Neuronal stem cell (in vitro differentiated cells): ENCODE results near the gene TMEM239.

ENCODE experiments used
- DNase-seq: peaks from one replicate; pipeline ENCODE4 v3.0.0-alpha.2; 2013; ENCODE audit warnings: low spot score
- H2AFZ ChIP-seq: one replicate; pipeline ENCODE4 v1.6.1; 2013; ENCODE audit warnings: mild to moderate bottlenecking, low read length, inconsistent platforms
- H2AK5ac ChIP-seq: 2 replicates; pipeline ENCODE4 v1.6.1; 2013; ENCODE audit warnings: low read depth, mild to moderate bottlenecking, inconsistent platforms, low read length, moderate library complexity, mixed read lengths
- H2BK120ac ChIP-seq: 2 replicates; pipeline ENCODE4 v1.6.1; 2013; ENCODE audit warnings: low read depth, mild to moderate bottlenecking, inconsistent platforms, low read length, moderate library complexity, mixed read lengths
- H2BK12ac ChIP-seq: one replicate; pipeline ENCODE4 v1.6.1; 2013; ENCODE audit warnings: low read length, inconsistent platforms
- H2BK15ac ChIP-seq: 2 replicates; pipeline ENCODE4 v1.6.1; 2013; ENCODE audit warnings: mild to moderate bottlenecking, low read length, inconsistent platforms, mixed read lengths
- H2BK5ac ChIP-seq: one replicate; pipeline ENCODE4 v1.6.1; 2013; ENCODE audit warnings: inconsistent platforms, mild to moderate bottlenecking, low read length, moderate library complexity
- H3K14ac ChIP-seq: one replicate; pipeline ENCODE4 v1.6.1; 2013; ENCODE audit warnings: low read length, inconsistent platforms
- H3K18ac ChIP-seq: 2 replicates; pipeline ENCODE4 v1.6.1; 2013; ENCODE audit warnings: low read length, inconsistent platforms
- H3K23ac ChIP-seq: 2 replicates; pipeline ENCODE4 v1.6.1; 2013; ENCODE audit warnings: low read depth, mild to moderate bottlenecking, mixed read lengths, low read length, inconsistent platforms; ENCODE audit not compliant: poor library complexity
- H3K27ac ChIP-seq: replicated peaks from 3 replicates; pipeline ENCODE4 v1.5.1; 2013; ENCODE audit warnings: low read length, inconsistent platforms
- H3K27me3 ChIP-seq, 3 experiments: 2 replicates each; pipeline ENCODE4 v1.6.1; 2013; ENCODE audit warnings: low read length in 3 of 3, mild to moderate bottlenecking in 2 of 3, inconsistent platforms in 1 of 3, low read depth in 1 of 3, mixed read lengths in 1 of 3, moderate library complexity in 1 of 3; ENCODE audit not compliant: control insufficient read depth in 3 of 3, insufficient read depth in 3 of 3
- H3K36me3 ChIP-seq, 2 donors: replicated peaks in 1 of 2; 2 replicates each; pipeline ENCODE4 v1.6.1; 2013; ENCODE audit warnings: low read length in 2 of 2; ENCODE audit not compliant: control insufficient read depth in 2 of 2, insufficient read depth in 2 of 2
- H3K4ac ChIP-seq: 2 replicates; pipeline ENCODE4 v1.6.1; 2013; ENCODE audit warnings: inconsistent platforms, mild to moderate bottlenecking, low read length, moderate library complexity
- H3K4me1 ChIP-seq, 2 donors: 1 replicate in 1 of 2; 2 replicates in 1 of 2; pipeline ENCODE4 v1.6.1; 2013; ENCODE audit warnings: low read length in 2 of 2, low read depth in 1 of 2; ENCODE audit not compliant: control insufficient read depth in 2 of 2, insufficient read depth in 1 of 2
- H3K4me2 ChIP-seq: one replicate; pipeline ENCODE4 v1.6.1; 2013; ENCODE audit warnings: mild to moderate bottlenecking, low read length, inconsistent platforms; ENCODE audit not compliant: insufficient read depth, poor library complexity, severe bottlenecking
- H3K4me3 ChIP-seq, 2 donors: 2 replicates each; pipeline ENCODE4 v1.5.1; 2013; ENCODE audit warnings: low read length in 2 of 2, mild to moderate bottlenecking in 2 of 2, inconsistent platforms in 1 of 2, moderate library complexity in 1 of 2
- H3K79me1 ChIP-seq: one replicate; pipeline ENCODE4 v1.6.1; 2013; ENCODE audit warnings: low read depth, mild to moderate bottlenecking, inconsistent platforms, low read length, moderate library complexity
- H3K9ac ChIP-seq: one replicate; pipeline ENCODE4 v1.6.1; 2013; ENCODE audit warnings: mild to moderate bottlenecking, low read depth, low read length, inconsistent platforms; ENCODE audit not compliant: poor library complexity
- H3K9me3 ChIP-seq, 2 donors: replicated peaks in 1 of 2; 2 replicates each; pipeline versions ENCODE3 to v1.6.1; 2013; ENCODE audit warnings: low read length in 2 of 2, mild to moderate bottlenecking in 2 of 2, inconsistent platforms in 1 of 2, low read depth in 1 of 2, mixed read lengths in 1 of 2, moderate library complexity in 1 of 2; ENCODE audit not compliant: control insufficient read depth in 2 of 2, insufficient read depth in 1 of 2
- H4K8ac ChIP-seq: one replicate; pipeline ENCODE4 v1.6.1; 2013; ENCODE audit warnings: low read depth, mild to moderate bottlenecking, inconsistent platforms, low read length, moderate library complexity
- H4K91ac ChIP-seq: one replicate; pipeline ENCODE4 v1.6.1; 2013; ENCODE audit warnings: low read length, low read depth, mild to moderate bottlenecking, inconsistent platforms; ENCODE audit not compliant: poor library complexity
- WGBS, 2 donors: extraction: QIAGEN DNeasy Blood & Tissue Kit; methylation state at CpG; one replicate each; pipeline ENCODE4 v1.1.7; 2013; ENCODE audit warnings: missing lambda C conversion rate in 2 of 2, mixed read lengths in 1 of 2; ENCODE audit not compliant: insufficient read length in 2 of 2, insufficient replicate concordance in 1 of 2; ENCODE audit errors: extremely low coverage in 2 of 2; 5-methylcytosine and 5-hydroxymethylcytosine counted together

The TMEM239 gene

DNA sequence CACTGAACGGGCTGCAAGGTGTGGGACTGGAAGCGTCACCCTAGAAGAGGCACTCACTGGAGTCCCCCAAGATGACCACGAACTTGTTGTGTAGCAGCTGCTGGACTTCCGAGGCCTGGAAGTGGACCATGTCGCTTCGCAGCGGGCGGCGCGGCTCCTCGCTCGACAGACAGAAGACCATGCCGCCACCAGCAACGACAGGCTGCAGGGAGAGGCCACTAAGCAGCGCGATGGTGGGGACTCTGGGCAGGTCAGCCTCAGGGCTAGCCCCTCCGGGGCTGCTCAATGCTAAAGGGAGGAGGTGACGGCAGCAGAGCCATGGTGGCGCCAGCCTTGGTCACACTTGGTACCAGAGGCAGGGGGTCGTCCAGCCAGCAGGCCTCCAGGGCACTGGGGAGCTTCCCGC lies 23.6 kb downstream of the TMEM239 start:
- Histone ChIP-seq H2BK15ac (peak overlapping the region; percentile 96), H3K14ac (peak overlapping the region; percentile 99), H2AFZ (peak overlapping the region; percentile 100), H3K4me3 (peak overlapping the region; percentile 85 to 91), H2BK120ac (no peak overlapping the region), H3K23ac (peak overlapping the region; percentile 98), H3K27me3 (no peaks in the 10 kb centered on the region), H2AK5ac (peak overlapping the region; percentile 91), H3K9me3 (peaks cover 0 to 4% of the 10 kb centered on the region in 2 donors), H3K4me2 (peak overlapping the region; percentile 92), H3K9ac (peak overlapping the region; percentile 89), H3K27ac (no peak overlapping the region), H3K79me1 (peaks cover 3% of the 10 kb centered on the region), H3K36me3 (peaks cover 13 to 45% of the 10 kb centered on the region in 2 donors), H3K4ac (no peak overlapping the region), H4K8ac (no peak overlapping the region), H3K4me1 (peaks cover 7 to 13% of the 10 kb centered on the region in 2 donors), H3K18ac (peak overlapping the region; percentile 99), H2BK12ac (no peak overlapping the region), H2BK5ac (no peak overlapping the region), H4K91ac (peak overlapping the region; percentile 94)
- no CpG with 5 or more reads among the region's 21 CpGs for WGBS, 2 donors
- no peak for DNase-seq

DNA sequence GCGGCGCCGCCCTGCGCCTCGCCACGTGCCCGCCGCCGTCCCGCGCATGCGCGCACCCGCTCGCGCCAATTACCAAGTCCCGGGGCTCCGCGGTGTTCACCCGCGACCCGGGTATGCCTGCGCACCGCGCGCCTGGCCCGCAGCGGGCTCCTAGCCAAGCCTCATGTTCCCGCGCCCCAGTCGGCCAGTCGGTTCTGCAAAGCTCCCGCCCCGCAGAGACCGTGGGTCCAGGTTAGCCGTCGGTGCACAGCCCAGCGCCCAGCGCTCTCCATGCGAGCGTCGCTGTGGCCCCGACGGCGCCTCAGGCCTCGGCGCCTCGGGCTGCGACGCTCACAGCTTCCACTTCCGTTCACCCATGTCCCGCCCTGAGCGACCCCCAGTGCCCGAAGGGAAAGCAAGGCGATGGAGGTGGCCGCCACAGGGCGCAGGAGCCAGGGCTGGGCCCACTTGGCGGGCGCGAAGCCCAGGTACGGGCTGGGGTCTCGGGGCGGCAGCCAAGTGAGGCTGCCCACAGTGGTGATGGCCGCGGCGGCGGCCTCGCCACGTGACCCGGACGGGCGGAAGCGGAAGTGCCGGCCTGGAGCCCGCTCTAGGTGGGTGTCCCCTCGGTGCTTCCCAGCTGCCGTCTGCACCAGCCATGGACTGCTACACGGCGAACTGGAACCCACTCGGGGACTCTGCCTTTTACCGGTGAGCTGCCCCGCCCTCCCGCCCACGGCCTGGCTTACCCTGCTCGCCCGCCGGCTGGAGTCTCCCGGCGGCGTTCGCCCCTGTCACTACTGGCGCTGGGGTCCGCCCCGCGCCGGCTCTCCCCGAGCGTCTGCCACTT lies 24.2 kb downstream of the TMEM239 start, which contains the start of the genes PCED1A and VPS16:
TSS of gene PCED1A (minus strand) at position 518 of the 829 bp plus-strand sequence. CDS start 743 bp downstream, outside the sequence.
TSS of gene VPS16 (plus strand) at position 608 of the 829 bp plus-strand sequence. CDS start at position 638, 30 bp downstream.
- Histone ChIP-seq H3K18ac (peak within 1 kb of the TSS; percentile 99), H3K4ac (peak within 1 kb of the TSS; percentile 97), H4K91ac (peak within 1 kb of the TSS; percentile 94), H3K9ac (peak within 1 kb of the TSS; percentile 89), H2BK15ac (peak within 1 kb of the TSS; percentile 96), H3K23ac (peak within 1 kb of the TSS; percentile 98), H4K8ac (peak within 1 kb of the TSS; percentile 88), H3K4me1 (peaks cover 7 to 14% of the 10 kb centered on the region in 2 donors), H2BK5ac (peak within 1 kb of the TSS; percentile 26), H3K79me1 (peaks cover 3% of the 10 kb centered on the region), H3K27ac (no peak within 1 kb of the TSS), H3K27me3 (no peaks in the 10 kb centered on the region), H3K4me2 (peak within 1 kb of the TSS; percentile 92), H3K4me3 (peak within 1 kb of the TSS; percentile 85 to 91), H3K36me3 (peaks cover 11 to 38% of the 10 kb centered on the region in 2 donors), H2BK120ac (peak within 1 kb of the TSS; percentile 81), H3K9me3 (peaks cover 0 to 2% of the 10 kb centered on the region in 2 donors), H2AK5ac (peak within 1 kb of the TSS; percentile 91), H3K14ac (peak within 1 kb of the TSS; percentile 99), H2AFZ (peak within 1 kb of the TSS; percentile 100), H2BK12ac (no peak within 1 kb of the TSS)
- DNase-seq = peak; percentile 65
- no CpG with 5 or more reads among the region's 98 CpGs for WGBS, 2 donors

DNA sequence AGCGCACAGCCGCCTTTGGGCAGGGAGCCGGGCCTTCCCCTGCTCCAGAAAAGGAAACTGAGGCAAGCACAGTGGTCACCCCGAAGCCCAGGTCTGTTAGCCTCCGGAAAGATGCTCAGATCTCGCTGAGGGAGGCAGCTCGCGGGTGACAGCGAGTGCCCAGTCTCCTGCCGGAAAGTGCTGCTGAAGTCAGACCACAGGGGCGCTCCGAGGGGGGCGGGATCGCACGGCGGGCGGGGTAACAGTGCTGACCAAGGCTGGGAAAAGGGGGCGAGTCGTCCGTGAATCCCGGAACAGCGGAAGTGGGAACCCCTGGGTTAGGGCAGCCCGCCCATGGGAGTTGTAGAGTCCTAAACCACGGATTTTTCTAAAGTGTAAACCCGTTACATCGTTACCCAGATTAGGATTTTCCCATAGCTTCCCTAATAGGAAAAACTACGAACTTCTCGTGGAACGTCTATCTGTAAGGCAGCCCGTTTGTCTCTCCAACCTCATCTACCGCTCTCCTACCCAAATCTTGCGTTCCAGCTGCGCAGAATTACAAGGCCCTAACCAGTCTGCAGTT lies 24.9 kb downstream of the TMEM239 start:
- Histone ChIP-seq H3K27ac (no peak overlapping the region), H3K18ac (peak overlapping the region; percentile 61), H2AK5ac (no peak overlapping the region), H3K27me3 (no peaks in the 10 kb centered on the region), H2BK15ac (no peak overlapping the region), H2AFZ (peak overlapping the region; percentile 100), H3K4ac (no peak overlapping the region), H4K8ac (no peak overlapping the region), H2BK120ac (no peak overlapping the region), H3K4me1 (peaks cover 7 to 14% of the 10 kb centered on the region in 2 donors), H2BK12ac (no peak overlapping the region), H3K9ac (peak overlapping the region; percentile 80), H3K14ac (no peak overlapping the region), H3K4me2 (peak overlapping the region; percentile 79), H3K4me3 (peak overlapping the region; percentile 85 to 91), H3K79me1 (peaks cover 3% of the 10 kb centered on the region), H3K9me3 (peaks cover 0 to 2% of the 10 kb centered on the region in 2 donors), H2BK5ac (peak overlapping the region; percentile 26), H3K23ac (peak overlapping the region; percentile 69), H3K36me3 (peaks cover 8 to 31% of the 10 kb centered on the region in 2 donors), H4K91ac (no peak overlapping the region)
- no CpG with 5 or more reads among the region's 33 CpGs for WGBS, 2 donors
- no peak for DNase-seq

DNA sequence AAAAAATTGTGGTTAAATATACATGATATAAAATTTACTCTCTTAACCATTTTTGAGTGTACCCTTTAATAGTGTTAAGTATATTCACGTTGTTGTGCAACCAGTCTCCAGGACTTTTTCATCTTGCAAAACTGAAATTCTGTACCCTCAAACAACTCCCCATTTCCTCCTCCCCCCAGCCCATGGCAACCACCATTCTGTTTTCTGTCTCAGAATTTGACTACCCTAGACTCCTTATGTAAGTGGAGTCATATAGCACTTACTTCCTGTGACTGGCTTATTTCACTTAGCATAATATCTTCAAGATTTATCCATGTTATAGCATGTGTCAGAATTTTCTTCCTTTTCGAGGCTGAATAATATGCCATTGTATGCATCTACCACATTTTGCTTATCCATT lies 29.4 kb downstream of the TMEM239 start:
- H2BK15ac ChIP-seq = no peak overlapping the region
- no peak overlapping the region for H3K14ac ChIP-seq
- no peaks in the 10 kb centered on the region for H3K27me3 ChIP-seq
- no peak overlapping the region for H2BK120ac ChIP-seq
- H3K23ac ChIP-seq = no peak overlapping the region
- H3K27ac ChIP-seq = no peak overlapping the region
- no CpG with 5 or more reads among the region's 2 CpGs for WGBS, 2 donors
- peaks cover 0 to 7% of the 10 kb centered on the region in 2 donors for H3K4me1 ChIP-seq
- no peak overlapping the region for H3K18ac ChIP-seq
- H3K9ac ChIP-seq = no peak overlapping the region
- H3K4ac ChIP-seq = no peak overlapping the region
- no peak overlapping the region for H2BK5ac ChIP-seq
- peaks cover 0 to 1% of the 10 kb centered on the region in 2 donors for H3K36me3 ChIP-seq
- H2BK12ac ChIP-seq = no peak overlapping the region
- H3K9me3 ChIP-seq = no peaks in the 10 kb centered on the region
- no peak overlapping the region for H3K4me2 ChIP-seq
- no peak overlapping the region for H3K4me3 ChIP-seq
- no peaks in the 10 kb centered on the region for H3K79me1 ChIP-seq
- H4K8ac ChIP-seq = no peak overlapping the region
- H2AK5ac ChIP-seq = no peak overlapping the region
- DNase-seq = no peak
- H4K91ac ChIP-seq = no peak overlapping the region
- no peak overlapping the region for H2AFZ ChIP-seq
